ENCODE data around the gene IPO4.
"Not testable (repeated sequence)": the region's sequence is repeated elsewhere in the genome, so short reads cannot be mapped to it uniquely, and the experiment has no call there.

The IPO4 gene

GRCh38 chr14:24216345-24216699 is 27.7 kb upstream of the IPO4 start:
- FAIRE-seq, result no peak

GRCh38 chr14:24215495-24216344 is 27.1 kb upstream of the IPO4 start, which contains the start of gene MDP1:
Gene MDP1, minus strand, starts transcription at chr14:24216066. Its CDS starts 111 bp downstream, at chr14:24215955.
- peak; percentile 60 for FAIRE-seq

GRCh38 chr14:24213866-24214662 is 25.4 kb upstream of the IPO4 start:
- no peak for FAIRE-seq

- FAIRE-seq, result peak; percentile 93
Observed at GRCh38 chr14:24212924-24213865, 24.6 kb upstream of the IPO4 start, which contains the start of gene CHMP4A. Gene CHMP4A, minus strand, starts transcription at chr14:24213488. Its CDS starts 49 bp downstream, at chr14:24213439.

- no peak for FAIRE-seq
Observed at GRCh38 chr14:24211311-24211710, 22.7 kb upstream of the IPO4 start.

GRCh38 chr14:24207625-24208024 is 19.0 kb upstream of the IPO4 start:
- FAIRE-seq, result no peak

GRCh38 chr14:24207104-24207551 is 18.5 kb upstream of the IPO4 start:
- FAIRE-seq, result no peak

- no peak for FAIRE-seq
Observed at GRCh38 chr14:24206260-24207103, 17.9 kb upstream of the IPO4 start.

- no peak for FAIRE-seq
Observed at GRCh38 chr14:24204163-24205146, 15.8 kb upstream of the IPO4 start.

- not testable (repeated sequence) for FAIRE-seq
Observed at GRCh38 chr14:24203249-24203886, 14.8 kb upstream of the IPO4 start.

GRCh38 chr14:24202538-24202937 is 13.9 kb upstream of the IPO4 start:
- FAIRE-seq, result not testable (repeated sequence)

GRCh38 chr14:24198814-24199524 is 10.4 kb upstream of the IPO4 start:
- no peak for FAIRE-seq

GRCh38 chr14:24197056-24197450 is 8.4 kb upstream of the IPO4 start:
- no peak for FAIRE-seq

- no peak for FAIRE-seq
Observed at GRCh38 chr14:24196071-24197055, 7.7 kb upstream of the IPO4 start.

- no peak for FAIRE-seq
Observed at GRCh38 chr14:24195186-24196070, 6.8 kb upstream of the IPO4 start, which contains the start of gene TM9SF1. Gene TM9SF1, minus strand, starts transcription at chr14:24195441. Its CDS starts 422 bp downstream, at chr14:24195019.

- FAIRE-seq, result no peak
Observed at GRCh38 chr14:24194873-24195185, 6.2 kb upstream of the IPO4 start.

Measured in G401.6 (cell line).